NCI-H2081 treated with DMSO at 0.1 percent for 48 hours (cell line): ENCODE results near the gene ATP13A4.
"Not testable (repeated sequence)": the region's sequence is repeated elsewhere in the genome, so short reads cannot be mapped to it uniquely, and the experiment has no call there.

Source experiments
- DNase-seq: peaks from one replicate; lab custom pipeline; 2025; lab: John Stamatoyannopoulos, UW

The ATP13A4 gene

GRCh38 chr3:193556841-193557240 is 2.1 kb upstream of the ATP13A4 start:
- peak; percentile 41 for DNase-seq

GRCh38 chr3:193553586-193553985 is 1.1 kb downstream of the ATP13A4 start:
- DNase-seq, result no peak

- no peak for DNase-seq
These were observed 1.8 kb downstream of the ATP13A4 start for GRCh38 chr3:193552923-193553322.

- DNase-seq, result no peak
These were observed 6.3 kb downstream of the ATP13A4 start for GRCh38 chr3:193548406-193548805.

GRCh38 chr3:193546129-193546528 is 8.6 kb downstream of the ATP13A4 start:
- no peak for DNase-seq

- no peak for DNase-seq
These were observed 9.4 kb downstream of the ATP13A4 start for GRCh38 chr3:193545304-193545703.

- DNase-seq, result no peak
These were observed 10.4 kb downstream of the ATP13A4 start for GRCh38 chr3:193544289-193544688.

GRCh38 chr3:193530231-193531165 is 24.2 kb downstream of the ATP13A4 start:
- no peak for DNase-seq

GRCh38 chr3:193526085-193526484 is 28.6 kb downstream of the ATP13A4 start:
- DNase-seq, result not testable (repeated sequence)

- DNase-seq, result no peak
These were observed 32.2 kb downstream of the ATP13A4 start for GRCh38 chr3:193522473-193522872.

- DNase-seq, result no peak
These were observed 34.0 kb downstream of the ATP13A4 start for GRCh38 chr3:193520738-193521137.

GRCh38 chr3:193515966-193516365 is 38.7 kb downstream of the ATP13A4 start:
- DNase-seq, result no peak

- DNase-seq, result no peak
These were observed 44.5 kb downstream of the ATP13A4 start for GRCh38 chr3:193510154-193510553.

- DNase-seq, result no peak
These were observed 45.4 kb downstream of the ATP13A4 start for GRCh38 chr3:193509103-193509965.

- DNase-seq, result no peak
These were observed 46.6 kb downstream of the ATP13A4 start for GRCh38 chr3:193508108-193508507.

GRCh38 chr3:193507566-193507965 is 47.1 kb downstream of the ATP13A4 start:
- no peak for DNase-seq

GRCh38 chr3:193506921-193507320 is 47.8 kb downstream of the ATP13A4 start:
- no peak for DNase-seq

- no peak for DNase-seq
These were observed 51.8 kb downstream of the ATP13A4 start for GRCh38 chr3:193502871-193503270.

- DNase-seq, result no peak
These were observed 54.8 kb downstream of the ATP13A4 start for GRCh38 chr3:193499801-193500485.

- DNase-seq, result no peak
These were observed 55.4 kb downstream of the ATP13A4 start for GRCh38 chr3:193499136-193499770.

GRCh38 chr3:193498215-193498614 is 56.5 kb downstream of the ATP13A4 start:
- DNase-seq, result no peak

GRCh38 chr3:193496658-193497057 is 58.0 kb downstream of the ATP13A4 start:
- no peak for DNase-seq
